ENCODE results near the gene CARNS1.
A peak's percentile ranks its signal among the peaks of the same experiment; 100 is the strongest.

CARNS1 gene

GRCh38 chr11:67406969-67407687 is 8.3 kb upstream of the CARNS1 start:
- Mint-ChIP-seq H3K4me3 (peak overlapping the region; percentile 91), H3K36me3 (ENCODE audit: low read depth) (peaks cover 45% of the 10 kb centered on the region), H3K9me3 (no peaks in the 10 kb centered on the region), H3K4me1 (ENCODE audit: low read depth) (peaks cover 45% of the 10 kb centered on the region), H3K27me3 (ENCODE audit: low read depth) (no peaks in the 10 kb centered on the region), H3K27ac (peak overlapping the region; percentile 97)

- no peaks in the 10 kb centered on the region for H3K27me3 Mint-ChIP-seq (ENCODE audit: low read depth)
- H3K9me3 Mint-ChIP-seq = no peaks in the 10 kb centered on the region
- peaks cover 51% of the 10 kb centered on the region for H3K4me1 Mint-ChIP-seq (ENCODE audit: low read depth)
- peak overlapping the region; percentile 91 for H3K4me3 Mint-ChIP-seq
- peaks cover 45% of the 10 kb centered on the region for H3K36me3 Mint-ChIP-seq (ENCODE audit: low read depth)
- H3K27ac Mint-ChIP-seq = peak overlapping the region; percentile 97
These were observed 7.8 kb upstream of the CARNS1 start for GRCh38 chr11:67407688-67408163.

- no peaks in the 10 kb centered on the region for H3K9me3 Mint-ChIP-seq
- peaks cover 59% of the 10 kb centered on the region for H3K4me1 Mint-ChIP-seq (ENCODE audit: low read depth)
- peaks cover 46% of the 10 kb centered on the region for H3K36me3 Mint-ChIP-seq (ENCODE audit: low read depth)
- H3K27me3 Mint-ChIP-seq (ENCODE audit: low read depth) = peaks cover 5% of the 10 kb centered on the region
- H3K4me3 Mint-ChIP-seq = peak overlapping the region; percentile 91
- peak overlapping the region; percentile 97 for H3K27ac Mint-ChIP-seq
These were observed 6.9 kb upstream of the CARNS1 start for GRCh38 chr11:67408437-67409200.

GRCh38 chr11:67409261-67409666 is 6.2 kb upstream of the CARNS1 start:
- H3K27ac Mint-ChIP-seq = peak overlapping the region; percentile 97
- peaks cover 60% of the 10 kb centered on the region for H3K4me1 Mint-ChIP-seq (ENCODE audit: low read depth)
- no peaks in the 10 kb centered on the region for H3K9me3 Mint-ChIP-seq
- peaks cover 6% of the 10 kb centered on the region for H3K27me3 Mint-ChIP-seq (ENCODE audit: low read depth)
- peaks cover 44% of the 10 kb centered on the region for H3K36me3 Mint-ChIP-seq (ENCODE audit: low read depth)
- peak overlapping the region; percentile 91 for H3K4me3 Mint-ChIP-seq

- Mint-ChIP-seq H3K27ac (peak overlapping the region; percentile 90), H3K4me1 (ENCODE audit: low read depth) (peaks cover 59% of the 10 kb centered on the region), H3K4me3 (peak overlapping the region; percentile 91), H3K36me3 (ENCODE audit: low read depth) (peaks cover 39% of the 10 kb centered on the region), H3K9me3 (no peaks in the 10 kb centered on the region), H3K27me3 (ENCODE audit: low read depth) (peaks cover 6% of the 10 kb centered on the region)
These were observed 5.6 kb upstream of the CARNS1 start for GRCh38 chr11:67409781-67410368.

- H3K36me3 Mint-ChIP-seq (ENCODE audit: low read depth) = peaks cover 35% of the 10 kb centered on the region
- H3K27ac Mint-ChIP-seq = peak overlapping the region; percentile 62
- peak overlapping the region; percentile 64 for H3K4me3 Mint-ChIP-seq
- no peaks in the 10 kb centered on the region for H3K9me3 Mint-ChIP-seq
- H3K27me3 Mint-ChIP-seq (ENCODE audit: low read depth) = peaks cover 6% of the 10 kb centered on the region
- H3K4me1 Mint-ChIP-seq (ENCODE audit: low read depth) = peaks cover 57% of the 10 kb centered on the region
These were observed 5.1 kb upstream of the CARNS1 start for GRCh38 chr11:67410369-67410831.

GRCh38 chr11:67410984-67411784 is 4.3 kb upstream of the CARNS1 start:
- peaks cover 31% of the 10 kb centered on the region for H3K36me3 Mint-ChIP-seq (ENCODE audit: low read depth)
- H3K9me3 Mint-ChIP-seq = no peaks in the 10 kb centered on the region
- peaks cover 54% of the 10 kb centered on the region for H3K4me1 Mint-ChIP-seq (ENCODE audit: low read depth)
- H3K27me3 Mint-ChIP-seq (ENCODE audit: low read depth) = peaks cover 9% of the 10 kb centered on the region
- peak overlapping the region; percentile 46 for H3K4me3 Mint-ChIP-seq
- peak overlapping the region; percentile 69 for H3K27ac Mint-ChIP-seq

GRCh38 chr11:67411785-67412152 is 3.7 kb upstream of the CARNS1 start:
- H3K27ac Mint-ChIP-seq = no peak overlapping the region
- H3K36me3 Mint-ChIP-seq (ENCODE audit: low read depth) = peaks cover 27% of the 10 kb centered on the region
- H3K4me3 Mint-ChIP-seq = no peak overlapping the region
- peaks cover 15% of the 10 kb centered on the region for H3K27me3 Mint-ChIP-seq (ENCODE audit: low read depth)
- no peaks in the 10 kb centered on the region for H3K9me3 Mint-ChIP-seq
- H3K4me1 Mint-ChIP-seq (ENCODE audit: low read depth) = peaks cover 57% of the 10 kb centered on the region

GRCh38 chr11:67412495-67413179 is 2.8 kb upstream of the CARNS1 start:
- peaks cover 16% of the 10 kb centered on the region for H3K27me3 Mint-ChIP-seq (ENCODE audit: low read depth)
- no peak overlapping the region for H3K4me3 Mint-ChIP-seq
- peaks cover 51% of the 10 kb centered on the region for H3K4me1 Mint-ChIP-seq (ENCODE audit: low read depth)
- no peak overlapping the region for H3K27ac Mint-ChIP-seq
- H3K9me3 Mint-ChIP-seq = no peaks in the 10 kb centered on the region
- peaks cover 21% of the 10 kb centered on the region for H3K36me3 Mint-ChIP-seq (ENCODE audit: low read depth)

GRCh38 chr11:67413266-67413849 is 2.1 kb upstream of the CARNS1 start:
- no peak overlapping the region for H3K4me3 Mint-ChIP-seq

GRCh38 chr11:67416416-67417335 is 1.2 kb downstream of the CARNS1 start:
- Mint-ChIP-seq H3K9me3 (no peaks in the 10 kb centered on the region), H3K4me3 (peak overlapping the region; percentile 54), H3K27ac (no peak overlapping the region), H3K4me1 (ENCODE audit: low read depth) (peaks cover 33% of the 10 kb centered on the region), H3K27me3 (ENCODE audit: low read depth) (peaks cover 21% of the 10 kb centered on the region), H3K36me3 (ENCODE audit: low read depth) (peaks cover 3% of the 10 kb centered on the region)

More at GRCh38 chr11:67413266-67413849, 2.1 kb upstream of the CARNS1 start:
- H3K27ac Mint-ChIP-seq = peak overlapping the region; percentile 38
- H3K36me3 Mint-ChIP-seq (ENCODE audit: low read depth) = peaks cover 15% of the 10 kb centered on the region
- peaks cover 44% of the 10 kb centered on the region for H3K4me1 Mint-ChIP-seq (ENCODE audit: low read depth)
- H3K9me3 Mint-ChIP-seq = no peaks in the 10 kb centered on the region
- peaks cover 16% of the 10 kb centered on the region for H3K27me3 Mint-ChIP-seq (ENCODE audit: low read depth)

- no peak overlapping the region for H3K27ac Mint-ChIP-seq
- peaks cover 21% of the 10 kb centered on the region for H3K27me3 Mint-ChIP-seq (ENCODE audit: low read depth)
- no peaks in the 10 kb centered on the region for H3K9me3 Mint-ChIP-seq
- H3K4me1 Mint-ChIP-seq (ENCODE audit: low read depth) = peaks cover 25% of the 10 kb centered on the region
- peaks cover 3% of the 10 kb centered on the region for H3K36me3 Mint-ChIP-seq (ENCODE audit: low read depth)
- no peak overlapping the region for H3K4me3 Mint-ChIP-seq
These were observed 1.9 kb downstream of the CARNS1 start for GRCh38 chr11:67417425-67417824.
